LHCN-M2 (cell line): ENCODE results near the gene ADAMTS17. TPM values are rescaled to one million over a fixed set of nuclear protein-coding genes. Genes with fewer than 3 reads are reported as not detected.

Experiments
- DNase-seq: peaks from one replicate; pipeline ENCODE4 v3.0.0-alpha.2; 2012; ENCODE audit warnings: low read depth
- total RNA-seq: library from RNA; depleted of rRNA; stranded (reverse); fragments of >200 nt; gene quantifications from 2 replicates; pipeline ENCODE4 v1.2.3, GENCODE V29; 2014

The ADAMTS17 gene
- total RNA-seq, 1 experiment from 2014 or later: 0.11 TPM

DNA sequence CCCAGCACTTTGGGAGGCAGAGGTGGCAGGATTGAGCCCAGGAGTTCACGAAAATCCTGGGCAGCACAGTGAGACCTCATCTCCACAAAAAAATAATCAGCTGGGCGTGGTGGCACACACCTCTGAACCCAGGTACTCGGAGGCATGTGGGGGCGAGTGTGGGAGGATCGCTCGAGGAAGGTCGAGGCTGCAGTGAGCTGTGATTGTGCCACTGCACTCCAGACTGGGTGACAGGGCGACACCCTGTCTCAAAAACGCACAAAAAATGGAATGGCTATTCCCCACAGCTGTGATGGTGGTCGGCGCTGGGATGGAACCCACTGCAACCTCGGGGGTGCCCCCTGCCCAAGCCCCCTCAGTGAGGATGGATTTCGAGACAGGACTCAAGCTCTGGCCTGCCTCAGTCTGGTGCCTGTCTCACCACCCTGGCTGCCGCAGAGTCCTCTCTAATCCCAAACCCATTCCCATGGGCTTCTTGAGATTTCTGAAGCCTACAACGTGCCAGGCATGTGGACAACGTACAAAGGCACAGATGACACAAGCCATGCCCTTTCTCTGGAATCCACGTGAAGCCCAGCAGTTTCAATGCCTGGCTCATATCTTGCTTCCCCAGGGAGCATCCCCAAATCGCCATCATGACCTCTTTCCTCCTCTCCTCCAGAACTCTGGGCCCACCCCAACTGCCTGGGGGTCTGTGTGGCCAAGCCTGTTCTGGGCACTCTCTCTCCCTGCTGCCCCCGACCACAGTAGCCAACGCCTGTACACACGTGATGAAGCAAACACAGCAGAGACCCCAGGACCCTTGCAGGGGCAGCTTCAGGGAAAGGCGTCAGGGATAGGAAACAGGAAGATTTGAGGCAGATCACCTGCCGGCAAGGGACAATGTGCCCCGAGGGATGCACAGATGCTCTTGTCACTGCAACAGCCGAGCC is 32.4 kb downstream of the ADAMTS17 start:
- no peak for DNase-seq

DNA sequence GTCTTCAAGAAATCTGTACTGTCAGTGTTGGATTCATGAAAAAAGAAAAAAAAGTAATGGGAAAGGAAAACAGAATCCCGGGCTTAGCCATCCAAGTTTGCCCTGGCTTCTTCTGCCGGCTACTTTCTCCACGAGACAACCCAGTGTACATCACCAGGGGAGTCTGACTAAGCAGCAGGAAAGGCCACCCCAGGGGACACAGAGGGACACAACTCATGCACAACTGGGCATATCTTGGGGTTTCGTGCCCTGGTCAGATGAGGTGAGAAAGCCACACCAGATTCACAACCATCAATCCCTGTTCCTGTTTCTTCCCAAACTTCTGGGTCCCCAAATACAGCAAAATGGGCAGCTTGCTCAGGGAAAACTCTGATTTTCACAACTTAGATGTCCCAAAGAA is 33.2 kb downstream of the ADAMTS17 start:
- DNase-seq: no peak

- no peak for DNase-seq
Observed at GRCh38 chr15:100308213-100308600, 33.6 kb downstream of the ADAMTS17 start.

GRCh38 chr15:100307241-100308212 is 34.2 kb downstream of the ADAMTS17 start:
- no peak for DNase-seq

DNA sequence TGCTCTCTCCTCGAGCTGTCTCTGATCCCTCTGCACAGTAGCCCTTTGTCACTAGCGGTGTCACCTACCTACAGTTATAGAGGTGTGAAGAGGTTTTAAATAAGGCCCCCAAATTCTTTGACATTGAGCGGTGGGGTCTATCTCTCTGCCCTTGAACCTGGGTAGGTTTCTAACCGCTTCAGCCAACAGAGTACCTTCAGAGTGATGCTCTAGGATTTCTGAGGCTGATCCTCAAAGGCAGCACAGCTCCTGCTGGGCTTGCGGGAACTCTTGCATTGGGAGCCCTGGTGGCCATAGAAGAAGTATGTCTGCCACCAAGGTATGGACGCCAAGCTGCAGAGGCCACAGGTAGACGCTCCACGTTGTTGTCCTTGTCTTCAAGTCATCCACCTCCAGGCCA is 35.7 kb downstream of the ADAMTS17 start:
- no peak for DNase-seq

DNA sequence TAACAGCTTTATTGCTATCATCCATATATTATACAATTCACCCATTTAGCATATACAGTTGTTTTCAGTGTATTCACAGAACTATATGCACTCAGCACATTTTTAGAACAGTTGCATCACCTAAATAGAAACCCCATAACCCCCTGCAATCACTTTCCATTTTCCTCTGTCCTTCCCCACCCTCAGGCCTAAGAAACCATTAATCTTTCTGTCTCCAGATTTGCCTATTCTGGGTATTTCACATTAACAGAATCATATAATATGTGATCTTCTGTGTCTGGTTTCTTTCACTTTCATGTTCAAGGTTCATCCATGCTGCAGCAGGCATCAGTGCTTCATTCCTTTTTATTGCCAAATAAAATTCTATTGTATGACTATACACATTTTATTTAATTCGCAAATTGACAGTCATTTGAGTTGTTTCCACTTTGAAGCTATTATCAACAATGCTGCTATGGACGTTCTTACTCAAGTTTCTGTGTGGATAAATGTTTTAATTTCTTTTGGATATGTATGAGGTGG is 39.8 kb downstream of the ADAMTS17 start:
- no peak for DNase-seq

GRCh38 chr15:100298257-100298656 is 43.5 kb downstream of the ADAMTS17 start:
- DNase-seq: no peak

DNA sequence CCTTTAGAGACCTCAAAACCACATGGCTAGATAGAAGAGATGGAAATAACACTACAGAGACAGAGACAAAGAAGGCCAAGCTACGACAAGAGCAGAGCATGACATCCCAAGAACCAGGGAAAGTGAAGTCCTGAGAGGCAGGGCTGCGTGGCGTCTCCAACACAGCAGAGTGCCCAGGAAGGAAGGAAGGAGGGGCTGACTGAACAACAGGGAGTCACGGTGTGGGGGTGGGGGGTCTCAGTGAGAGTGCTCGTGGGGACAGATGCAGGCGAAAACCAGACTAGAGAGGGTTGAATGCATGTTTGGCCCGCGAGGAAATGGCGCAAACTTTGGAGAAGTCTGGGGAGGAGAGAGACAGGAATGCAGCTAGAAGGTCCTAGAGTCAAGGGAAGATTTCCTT is 44.0 kb downstream of the ADAMTS17 start:
- no peak for DNase-seq

GRCh38 chr15:100295939-100296565 is 45.7 kb downstream of the ADAMTS17 start:
- DNase-seq: no peak

- DNase-seq: no peak
Observed at GRCh38 chr15:100292010-100292409, 49.8 kb downstream of the ADAMTS17 start.

- DNase-seq: no peak
Observed at GRCh38 chr15:100291106-100291505, 50.7 kb downstream of the ADAMTS17 start.

DNA sequence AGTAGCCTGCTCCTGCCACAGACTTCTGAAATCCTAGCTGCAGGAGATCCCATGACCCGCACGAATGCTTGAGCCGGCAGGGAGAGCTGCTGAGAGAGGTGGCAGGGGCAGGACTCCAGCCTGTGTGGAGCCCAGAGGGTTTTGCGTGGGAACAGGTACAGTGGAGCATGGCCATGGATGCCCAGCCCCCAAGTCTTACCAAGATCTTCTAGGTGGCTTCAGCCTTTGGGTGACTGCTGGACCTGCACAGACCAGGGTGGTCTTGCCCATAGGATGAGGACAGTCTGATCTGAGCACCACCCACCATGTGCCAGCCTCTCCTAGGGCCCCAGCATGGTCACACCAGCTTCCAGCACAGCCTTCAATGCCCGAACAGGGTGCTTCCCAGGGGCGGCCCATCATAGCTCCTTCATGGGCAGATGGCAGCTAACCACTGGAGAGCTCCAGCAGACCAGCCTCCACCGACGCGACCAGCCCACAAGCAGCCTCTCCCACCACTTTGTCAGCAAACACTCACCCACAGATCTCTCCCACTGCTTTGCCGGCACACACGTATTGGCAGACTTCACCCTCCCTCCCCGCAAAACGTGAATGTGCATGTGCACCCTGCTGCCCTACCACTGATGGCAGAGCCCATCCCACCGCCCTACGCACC is 56.0 kb downstream of the ADAMTS17 start:
- DNase-seq: no peak

DNA sequence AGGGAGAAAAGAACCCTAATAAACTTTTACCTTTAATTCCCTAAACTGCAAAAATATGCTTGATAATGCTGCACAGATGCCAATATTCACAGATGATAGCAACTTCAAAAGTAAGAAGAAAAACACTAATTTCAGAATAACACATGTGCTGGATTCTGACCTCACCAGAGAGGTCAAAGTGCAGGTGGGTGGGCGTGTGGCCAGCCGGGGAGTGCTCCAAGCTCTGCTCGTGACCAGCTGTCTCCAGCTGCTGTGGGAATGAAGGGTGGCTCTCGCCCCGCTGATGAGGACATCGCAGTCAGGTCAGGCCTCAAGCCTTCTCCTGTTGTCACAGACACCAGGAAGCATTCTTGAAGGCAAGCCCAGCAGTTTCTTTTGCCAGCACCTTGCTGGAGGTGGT is 57.1 kb downstream of the ADAMTS17 start:
- DNase-seq: no peak

GRCh38 chr15:100284191-100284590 is 57.6 kb downstream of the ADAMTS17 start:
- DNase-seq: no peak

DNA sequence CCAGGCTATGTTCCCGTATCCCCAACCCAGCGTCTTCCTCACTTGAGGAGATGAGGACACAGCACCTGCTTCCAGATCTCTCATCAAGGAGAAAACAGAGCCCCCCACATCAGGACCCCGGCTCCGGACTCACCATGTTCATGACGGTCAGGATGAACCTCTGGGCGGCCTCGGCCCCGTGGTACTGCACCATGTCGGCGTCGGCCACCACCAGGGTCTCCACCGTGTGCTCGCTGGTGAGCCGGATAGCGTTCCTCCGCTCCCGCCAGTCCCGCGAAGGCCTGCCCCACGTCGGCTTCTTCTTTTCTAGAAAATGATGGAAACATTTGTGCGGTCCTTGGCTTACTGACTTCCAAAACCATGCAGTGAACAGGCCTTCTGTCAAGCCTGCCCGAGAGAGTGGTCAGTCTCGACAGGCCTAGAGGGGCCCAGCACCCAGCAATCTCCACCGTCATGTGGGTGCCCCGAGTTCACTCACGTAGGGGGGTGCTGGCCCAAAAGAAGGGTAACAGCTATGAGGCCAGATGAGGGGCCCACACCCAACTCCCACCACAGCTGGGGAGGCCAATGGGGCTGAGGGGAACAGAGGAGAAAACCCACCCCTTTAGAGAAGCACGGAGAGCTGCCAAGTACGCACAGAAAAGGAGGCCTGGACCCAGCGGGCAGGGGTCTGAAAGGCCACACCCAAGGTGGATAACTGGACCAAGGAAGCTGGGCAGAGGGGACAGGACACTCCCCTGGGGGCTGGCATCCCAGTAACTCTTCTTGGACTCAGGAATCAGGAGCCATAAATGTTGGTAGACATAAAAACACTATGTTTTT is 60.5 kb downstream of the ADAMTS17 start:
- DNase-seq: no peak

DNA sequence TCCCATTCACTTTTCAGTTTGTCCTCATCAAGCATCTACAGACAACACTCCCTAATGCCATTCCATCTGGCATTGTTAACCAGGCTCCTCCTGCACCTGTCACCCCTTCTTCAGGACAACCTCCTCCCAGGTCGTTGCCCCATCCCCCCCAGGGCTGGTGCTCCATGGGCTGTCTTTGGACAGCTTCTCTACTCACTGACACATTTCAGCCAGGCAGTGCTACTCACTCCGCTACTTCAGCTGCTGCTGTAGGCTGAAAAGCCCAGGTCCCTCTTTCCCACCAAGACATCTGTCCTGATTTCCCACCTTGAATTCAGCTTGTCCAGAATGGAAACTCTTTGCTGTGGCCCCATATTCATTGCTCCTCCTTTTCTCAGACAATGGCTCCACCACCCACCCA is 61.9 kb downstream of the ADAMTS17 start:
- DNase-seq: no peak

DNA sequence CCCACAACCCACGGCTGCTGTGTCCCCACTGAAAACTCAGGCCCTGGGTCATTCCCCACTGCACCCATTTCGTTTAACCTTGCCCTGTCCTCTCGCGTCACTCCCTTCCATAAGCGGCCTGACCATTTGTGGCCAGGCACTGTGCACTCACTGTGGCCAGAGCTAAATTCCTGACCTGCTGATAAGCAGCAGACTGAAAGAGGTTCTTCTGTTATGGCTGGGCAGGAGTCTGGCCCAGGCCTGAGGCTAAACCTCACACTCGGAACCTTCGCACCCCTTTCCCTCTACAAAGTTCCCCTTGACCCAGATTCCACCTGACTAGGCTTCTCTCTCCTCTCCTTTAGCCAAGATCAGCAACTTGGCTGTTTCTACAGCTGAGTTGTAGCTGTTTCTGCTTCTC is 62.3 kb downstream of the ADAMTS17 start:
- no peak for DNase-seq

GRCh38 chr15:100278596-100279380 is 63.0 kb downstream of the ADAMTS17 start:
- no peak for DNase-seq

DNA sequence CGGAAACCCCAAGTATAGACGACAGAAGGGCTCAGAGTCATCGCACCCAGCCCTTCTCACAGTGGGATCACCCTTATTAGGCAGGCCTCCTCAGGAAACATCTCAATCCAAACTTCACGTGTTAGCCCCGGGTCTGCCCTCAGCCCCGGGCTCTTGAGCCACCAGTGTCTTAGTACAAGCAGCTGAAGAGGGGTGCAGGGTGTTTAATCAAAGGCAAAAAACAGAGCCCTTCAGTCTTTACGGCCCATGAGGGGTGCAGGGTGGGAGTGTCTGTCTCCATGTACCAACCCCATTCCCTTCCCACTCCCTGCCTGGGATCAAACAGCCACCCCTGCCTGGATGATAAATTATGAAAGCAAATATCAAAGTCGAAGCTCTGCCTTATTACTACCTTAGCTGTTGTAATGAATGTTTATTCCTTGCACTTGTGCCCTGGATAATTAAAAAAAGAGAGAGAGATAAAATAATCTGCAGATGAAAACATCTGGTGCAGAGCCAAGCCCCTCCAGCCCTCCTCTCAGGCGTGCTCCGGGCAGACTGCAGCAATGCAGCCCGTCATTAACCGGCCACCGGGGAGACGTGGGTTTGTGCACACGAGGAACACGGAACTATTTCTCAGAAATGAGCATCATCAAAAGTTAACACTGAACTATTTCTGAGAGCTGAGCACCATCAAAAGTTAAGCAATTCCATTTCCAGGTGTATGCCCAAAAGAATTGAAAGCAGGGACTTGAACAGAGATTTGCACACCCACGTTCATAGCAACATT is 64.5 kb downstream of the ADAMTS17 start:
- no peak for DNase-seq
